Measurements from ENCODE around the gene SNX10. TPM values are rescaled to one million over a fixed set of nuclear protein-coding genes. Genes with fewer than 3 reads are reported as not detected.
"Not testable (repeated sequence)": the region's sequence is repeated elsewhere in the genome, so short reads cannot be mapped to it uniquely, and the experiment has no call there.

SNX10 gene
- total RNA-seq, 4 donors from 2014 or later: 0.87 to 5.2 (median 2.0) TPM

GRCh38 chr7:26280723-26281122 lies 10.9 kb upstream of the SNX10 start:
- TF ChIP-seq POLR2A (IDR thresholded peaks at IDR 0.05): no peak
- no peak overlapping the region for H3K4me3 ChIP-seq
- H3K36me3 ChIP-seq: no peaks in the 10 kb centered on the region
- 74% methylated on average over 4 of the region's 4 CpGs for WGBS
- H3K9me3 ChIP-seq: no peaks in the 10 kb centered on the region
- H3K4me1 ChIP-seq: no peaks in the 10 kb centered on the region
- no peaks in the 10 kb centered on the region for H3K27me3 ChIP-seq
- DNase-seq (ENCODE audit: low spot score in 2 of 2): no peak
- no peak overlapping the region for H3K27ac ChIP-seq

DNA sequence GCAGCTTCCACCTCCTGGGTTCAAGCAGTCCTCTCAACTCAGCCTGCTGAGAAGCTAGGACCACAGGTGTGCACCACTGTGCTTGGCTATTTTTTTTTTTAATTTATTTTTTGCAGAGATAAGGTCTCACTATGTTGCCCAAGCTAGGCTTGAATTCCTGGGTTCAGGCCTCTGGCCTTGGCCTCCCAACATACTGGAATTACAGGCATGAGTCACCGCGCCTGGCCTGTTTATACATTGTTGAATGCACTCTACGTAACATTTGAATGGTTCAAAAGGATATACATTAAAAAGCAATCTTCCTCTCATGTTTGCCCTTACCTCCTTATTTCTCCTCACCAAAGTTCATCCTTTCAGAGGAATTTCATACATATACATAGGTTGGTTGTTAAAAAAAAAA lies 7.2 kb upstream of the SNX10 start:
- WGBS: 99% methylated on average over 3 of the region's 3 CpGs
- H3K36me3 ChIP-seq: no peaks in the 10 kb centered on the region
- no peak overlapping the region for H3K4me3 ChIP-seq
- H3K27ac ChIP-seq: no peak overlapping the region
- no peaks in the 10 kb centered on the region for H3K4me1 ChIP-seq
- H3K9me3 ChIP-seq: no peaks in the 10 kb centered on the region
- TF ChIP-seq, protein P1, sequence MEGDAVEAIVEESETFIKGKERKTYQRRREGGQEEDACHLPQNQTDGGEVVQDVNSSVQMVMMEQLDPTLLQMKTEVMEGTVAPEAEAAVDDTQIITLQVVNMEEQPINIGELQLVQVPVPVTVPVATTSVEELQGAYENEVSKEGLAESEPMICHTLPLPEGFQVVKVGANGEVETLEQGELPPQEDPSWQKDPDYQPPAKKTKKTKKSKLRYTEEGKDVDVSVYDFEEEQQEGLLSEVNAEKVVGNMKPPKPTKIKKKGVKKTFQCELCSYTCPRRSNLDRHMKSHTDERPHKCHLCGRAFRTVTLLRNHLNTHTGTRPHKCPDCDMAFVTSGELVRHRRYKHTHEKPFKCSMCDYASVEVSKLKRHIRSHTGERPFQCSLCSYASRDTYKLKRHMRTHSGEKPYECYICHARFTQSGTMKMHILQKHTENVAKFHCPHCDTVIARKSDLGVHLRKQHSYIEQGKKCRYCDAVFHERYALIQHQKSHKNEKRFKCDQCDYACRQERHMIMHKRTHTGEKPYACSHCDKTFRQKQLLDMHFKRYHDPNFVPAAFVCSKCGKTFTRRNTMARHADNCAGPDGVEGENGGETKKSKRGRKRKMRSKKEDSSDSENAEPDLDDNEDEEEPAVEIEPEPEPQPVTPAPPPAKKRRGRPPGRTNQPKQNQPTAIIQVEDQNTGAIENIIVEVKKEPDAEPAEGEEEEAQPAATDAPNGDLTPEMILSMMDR (IDR thresholded peaks at IDR 0.05): no peak
- TF ChIP-seq POLR2A (IDR thresholded peaks at IDR 0.05): no peak
- TF ChIP-seq POLR2AphosphoS5 (IDR thresholded peaks at IDR 0.05): no peak
- TF ChIP-seq EP300 (IDR thresholded peaks at IDR 0.05): no peak
- DNase-seq (ENCODE audit: low spot score in 2 of 2): no peak
- no peaks in the 10 kb centered on the region for H3K27me3 ChIP-seq

- Histone ChIP-seq H3K4me1 (no peaks in the 10 kb centered on the region), H3K27ac (no peak overlapping the region), H3K36me3 (no peaks in the 10 kb centered on the region), H3K27me3 (no peaks in the 10 kb centered on the region), H3K9me3 (no peaks in the 10 kb centered on the region), H3K4me3 (no peak overlapping the region)
- DNase-seq (ENCODE audit: low spot score in 2 of 2): no peak
- 80% methylated on average over 5 of the region's 5 CpGs for WGBS
- TF ChIP-seq, protein P1 (IDR thresholded peaks at IDR 0.05): no peak
- TF ChIP-seq POLR2AphosphoS5 (IDR thresholded peaks at IDR 0.05): no peak
Observed at GRCh38 chr7:26284995-26285632, 6.5 kb upstream of the SNX10 start.

DNA sequence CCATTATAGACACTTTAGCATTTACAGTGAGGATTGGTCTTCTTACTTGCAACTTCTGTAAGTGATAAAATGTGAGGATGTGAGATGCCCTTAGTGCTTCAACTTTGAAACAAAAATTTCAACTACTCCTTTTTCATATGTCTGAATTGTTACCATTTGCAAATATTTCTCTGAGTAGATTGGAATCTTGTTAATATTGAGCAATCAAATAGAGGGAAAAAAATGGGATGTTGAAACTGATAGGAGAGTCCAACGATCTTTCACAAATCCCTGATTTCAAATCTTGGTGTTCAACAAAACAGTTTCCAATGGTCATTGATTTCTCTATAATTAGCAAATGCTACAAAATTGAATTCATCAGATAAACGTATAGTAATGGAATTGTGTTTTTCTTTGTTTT lies 5.5 kb upstream of the SNX10 start:
- Histone ChIP-seq H3K4me3 (no peak overlapping the region), H3K4me1 (no peaks in the 10 kb centered on the region), H3K36me3 (no peaks in the 10 kb centered on the region), H3K27ac (no peak overlapping the region), H3K9me3 (no peaks in the 10 kb centered on the region), H3K27me3 (no peaks in the 10 kb centered on the region)
- DNase-seq (ENCODE audit: low spot score in 2 of 2): no peak
- 90% methylated on average over 2 of the region's 2 CpGs for WGBS
- TF ChIP-seq, protein P1 (IDR thresholded peaks at IDR 0.05): no peak
- no peak for TF ChIP-seq EP300 (IDR thresholded peaks at IDR 0.05)
- no peak for TF ChIP-seq POLR2A (IDR thresholded peaks at IDR 0.05)
- TF ChIP-seq POLR2AphosphoS5 (IDR thresholded peaks at IDR 0.05): no peak

GRCh38 chr7:26288126-26288525 lies 3.5 kb upstream of the SNX10 start:
- H3K9me3 ChIP-seq; H3K27ac ChIP-seq; H3K4me3 ChIP-seq; H3K27me3 ChIP-seq; H3K36me3 ChIP-seq; DNase-seq (ENCODE audit: low spot score in 2 of 2): not testable (repeated sequence)
- WGBS: 73% methylated on average over 5 of the region's 5 CpGs
- peaks cover 12% of the 10 kb centered on the region for H3K4me1 ChIP-seq

- no peak for DNase-seq (ENCODE audit: low spot score in 2 of 2)
Observed at GRCh38 chr7:26291251-26291650, 411 bp upstream of the SNX10 start.

More at GRCh38 chr7:26291251-26291650, 411 bp upstream of the SNX10 start:
- no peak for TF ChIP-seq EP300 (IDR thresholded peaks at IDR 0.05)
- TF ChIP-seq POLR2A (IDR thresholded peaks at IDR 0.05): no peak
- TF ChIP-seq, protein P1 (IDR thresholded peaks at IDR 0.05): no peak
- no peak for TF ChIP-seq POLR2AphosphoS5 (IDR thresholded peaks at IDR 0.05)
- WGBS: 48% methylated on average over 4 of the region's 4 CpGs
- no peak overlapping the region for H3K27ac ChIP-seq
- H3K36me3 ChIP-seq: no peaks in the 10 kb centered on the region
- peak overlapping the region; percentile 69 for H3K4me3 ChIP-seq
- peaks cover 12% of the 10 kb centered on the region for H3K4me1 ChIP-seq
- H3K27me3 ChIP-seq: no peaks in the 10 kb centered on the region
- no peaks in the 10 kb centered on the region for H3K9me3 ChIP-seq

Measured in suprapubic skin (tissue), 4 donors.